ENCODE measurements around the gene RBFOX2.

- TF ChIP-seq ETS1 (IDR thresholded peaks at IDR 0.05) (no peak), EZH2 (IDR thresholded peaks at IDR 0.05; ENCODE audit: low read depth, unreplicated experiment) (no peak), POLR2AphosphoS5 (IDR thresholded peaks at IDR 0.05; ENCODE audit: low read depth) (no peak)
- TF ChIP-seq, protein P1, sequence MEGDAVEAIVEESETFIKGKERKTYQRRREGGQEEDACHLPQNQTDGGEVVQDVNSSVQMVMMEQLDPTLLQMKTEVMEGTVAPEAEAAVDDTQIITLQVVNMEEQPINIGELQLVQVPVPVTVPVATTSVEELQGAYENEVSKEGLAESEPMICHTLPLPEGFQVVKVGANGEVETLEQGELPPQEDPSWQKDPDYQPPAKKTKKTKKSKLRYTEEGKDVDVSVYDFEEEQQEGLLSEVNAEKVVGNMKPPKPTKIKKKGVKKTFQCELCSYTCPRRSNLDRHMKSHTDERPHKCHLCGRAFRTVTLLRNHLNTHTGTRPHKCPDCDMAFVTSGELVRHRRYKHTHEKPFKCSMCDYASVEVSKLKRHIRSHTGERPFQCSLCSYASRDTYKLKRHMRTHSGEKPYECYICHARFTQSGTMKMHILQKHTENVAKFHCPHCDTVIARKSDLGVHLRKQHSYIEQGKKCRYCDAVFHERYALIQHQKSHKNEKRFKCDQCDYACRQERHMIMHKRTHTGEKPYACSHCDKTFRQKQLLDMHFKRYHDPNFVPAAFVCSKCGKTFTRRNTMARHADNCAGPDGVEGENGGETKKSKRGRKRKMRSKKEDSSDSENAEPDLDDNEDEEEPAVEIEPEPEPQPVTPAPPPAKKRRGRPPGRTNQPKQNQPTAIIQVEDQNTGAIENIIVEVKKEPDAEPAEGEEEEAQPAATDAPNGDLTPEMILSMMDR (conservative IDR thresholded peaks at IDR 0.05; ENCODE audit: low read depth in 2 of 2), result no peak
- TF ChIP-seq, protein P2, sequence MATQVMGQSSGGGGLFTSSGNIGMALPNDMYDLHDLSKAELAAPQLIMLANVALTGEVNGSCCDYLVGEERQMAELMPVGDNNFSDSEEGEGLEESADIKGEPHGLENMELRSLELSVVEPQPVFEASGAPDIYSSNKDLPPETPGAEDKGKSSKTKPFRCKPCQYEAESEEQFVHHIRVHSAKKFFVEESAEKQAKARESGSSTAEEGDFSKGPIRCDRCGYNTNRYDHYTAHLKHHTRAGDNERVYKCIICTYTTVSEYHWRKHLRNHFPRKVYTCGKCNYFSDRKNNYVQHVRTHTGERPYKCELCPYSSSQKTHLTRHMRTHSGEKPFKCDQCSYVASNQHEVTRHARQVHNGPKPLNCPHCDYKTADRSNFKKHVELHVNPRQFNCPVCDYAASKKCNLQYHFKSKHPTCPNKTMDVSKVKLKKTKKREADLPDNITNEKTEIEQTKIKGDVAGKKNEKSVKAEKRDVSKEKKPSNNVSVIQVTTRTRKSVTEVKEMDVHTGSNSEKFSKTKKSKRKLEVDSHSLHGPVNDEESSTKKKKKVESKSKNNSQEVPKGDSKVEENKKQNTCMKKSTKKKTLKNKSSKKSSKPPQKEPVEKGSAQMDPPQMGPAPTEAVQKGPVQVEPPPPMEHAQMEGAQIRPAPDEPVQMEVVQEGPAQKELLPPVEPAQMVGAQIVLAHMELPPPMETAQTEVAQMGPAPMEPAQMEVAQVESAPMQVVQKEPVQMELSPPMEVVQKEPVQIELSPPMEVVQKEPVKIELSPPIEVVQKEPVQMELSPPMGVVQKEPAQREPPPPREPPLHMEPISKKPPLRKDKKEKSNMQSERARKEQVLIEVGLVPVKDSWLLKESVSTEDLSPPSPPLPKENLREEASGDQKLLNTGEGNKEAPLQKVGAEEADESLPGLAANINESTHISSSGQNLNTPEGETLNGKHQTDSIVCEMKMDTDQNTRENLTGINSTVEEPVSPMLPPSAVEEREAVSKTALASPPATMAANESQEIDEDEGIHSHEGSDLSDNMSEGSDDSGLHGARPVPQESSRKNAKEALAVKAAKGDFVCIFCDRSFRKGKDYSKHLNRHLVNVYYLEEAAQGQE (IDR thresholded peaks at IDR 0.05; ENCODE audit: unreplicated experiment), result no peak
Measured at GRCh38 chr22:35940166-35940565, 88.5 kb downstream of the RBFOX2 start.

Measured in GM23338 (cell line).